ENCODE measurements around the gene HSD11B2.

The HSD11B2 gene

DNA sequence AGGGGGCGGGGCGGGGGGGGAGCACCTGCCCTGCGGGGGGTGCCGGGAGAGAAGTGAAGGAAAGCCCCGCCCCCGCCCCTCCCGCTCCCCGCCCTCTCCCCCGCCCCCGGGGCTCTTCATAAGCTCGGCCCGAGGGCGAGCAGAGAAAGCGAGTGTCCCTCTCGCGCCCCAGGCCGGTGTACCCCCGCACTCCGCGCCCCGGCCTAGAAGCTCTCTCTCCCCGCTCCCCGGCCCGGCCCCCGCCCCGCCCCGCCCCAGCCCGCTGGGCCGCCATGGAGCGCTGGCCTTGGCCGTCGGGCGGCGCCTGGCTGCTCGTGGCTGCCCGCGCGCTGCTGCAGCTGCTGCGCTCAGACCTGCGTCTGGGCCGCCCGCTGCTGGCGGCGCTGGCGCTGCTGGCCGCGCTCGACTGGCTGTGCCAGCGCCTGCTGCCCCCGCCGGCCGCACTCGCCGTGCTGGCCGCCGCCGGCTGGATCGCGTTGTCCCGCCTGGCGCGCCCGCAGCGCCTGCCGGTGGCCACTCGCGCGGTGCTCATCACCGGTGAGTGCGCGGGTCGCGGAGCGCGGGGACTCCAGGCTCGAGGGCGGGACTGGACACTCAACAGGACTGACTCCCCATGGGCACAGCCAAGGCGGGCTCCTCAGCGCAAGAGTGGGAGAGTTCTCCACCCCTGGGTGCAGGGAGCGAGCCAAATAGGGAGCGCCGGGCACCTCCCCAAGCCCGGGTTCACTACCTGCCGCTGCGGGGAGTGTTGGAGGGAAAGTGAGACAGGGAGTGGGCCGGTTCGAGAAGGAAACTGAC is at the start of gene HSD11B2:
Gene HSD11B2 (plus strand): TSS at position 145 of the 798 bp plus-strand sequence. CDS start 128 bp downstream, at position 273.
- DNase-seq, result peak; percentile 69

DNA sequence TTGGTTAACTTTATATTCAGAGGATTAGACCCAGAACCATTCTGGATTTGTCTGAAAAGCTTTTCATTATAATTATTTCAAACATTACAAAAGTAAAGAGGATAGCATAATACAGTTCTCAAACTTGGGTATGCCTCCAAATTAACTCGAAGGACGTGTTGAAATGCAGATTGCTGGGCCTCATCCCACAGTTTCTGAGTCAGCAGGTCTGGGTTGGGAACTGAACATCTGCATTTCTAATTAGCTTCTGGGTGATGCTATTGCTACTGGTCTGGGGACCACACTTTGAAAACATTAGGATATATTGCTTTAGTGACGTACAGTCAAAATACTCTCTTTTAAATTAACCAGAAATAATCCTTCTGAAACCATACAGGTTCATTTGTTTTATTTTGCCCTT is 47.6 kb upstream of the HSD11B2 start:
- no peak for DNase-seq

DNA sequence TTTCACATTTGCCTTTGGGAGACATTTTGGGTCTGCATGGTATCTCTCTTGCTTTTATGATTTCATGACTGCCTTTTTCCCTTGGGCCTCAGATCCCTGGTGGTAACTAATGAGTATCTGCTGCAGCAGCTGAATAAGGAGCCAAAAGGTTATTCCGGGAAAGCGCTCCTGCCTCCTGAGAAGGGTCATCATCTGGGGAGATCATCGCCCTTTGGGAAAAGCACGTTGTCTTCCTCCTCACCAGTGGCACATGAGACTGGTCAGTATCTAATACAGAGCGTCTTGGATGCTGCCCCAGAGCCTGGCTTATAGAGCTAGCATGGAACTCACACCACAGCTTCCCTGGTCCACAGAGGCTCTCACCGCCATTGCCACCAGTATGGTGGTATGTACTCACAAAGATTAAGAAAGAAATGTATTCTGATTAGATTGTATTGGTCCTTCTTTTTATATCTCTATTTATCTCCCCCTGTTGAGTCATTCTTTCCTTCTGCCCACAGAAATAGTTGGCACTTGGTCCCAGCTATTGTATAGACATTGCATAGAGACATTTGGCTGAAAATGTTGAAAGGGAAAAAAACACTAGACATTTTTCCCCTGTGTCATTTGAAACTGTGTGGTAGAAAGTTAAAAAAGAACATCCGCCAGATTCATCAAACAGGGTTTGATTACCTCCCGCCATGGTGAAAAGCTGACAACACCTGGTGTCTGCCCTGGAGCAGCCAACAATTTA is 46.0 kb upstream of the HSD11B2 start:
- no peak for DNase-seq

DNA sequence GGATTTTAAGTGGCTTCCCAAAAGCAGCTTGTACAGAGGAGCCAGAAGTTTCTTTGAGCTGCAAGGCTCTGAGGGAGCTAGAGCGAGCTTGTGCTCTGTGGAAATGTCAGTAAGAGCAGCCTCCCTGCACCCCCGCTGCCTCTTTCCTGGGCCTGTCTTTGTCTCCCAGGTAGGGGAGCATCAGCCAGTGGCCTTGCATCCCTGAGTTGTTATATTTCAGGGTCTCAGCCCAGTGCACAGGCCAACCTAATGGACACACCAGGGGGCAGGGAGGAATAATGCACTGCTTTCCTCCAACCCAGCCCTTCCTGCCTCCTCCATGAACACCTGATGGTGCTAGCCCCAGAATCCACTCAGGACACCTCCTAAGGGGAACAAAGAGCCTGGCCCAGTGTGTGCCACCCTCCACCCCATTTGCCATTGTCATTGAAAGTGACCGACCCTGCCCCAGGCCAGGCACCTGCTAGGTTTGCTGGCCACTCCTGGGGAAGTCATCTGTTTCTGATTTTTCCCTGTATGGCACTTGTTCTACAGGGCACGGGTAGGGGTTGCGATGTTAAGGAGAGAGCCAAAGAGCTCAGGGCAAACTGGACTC is 44.0 kb upstream of the HSD11B2 start:
- no peak for DNase-seq

DNA sequence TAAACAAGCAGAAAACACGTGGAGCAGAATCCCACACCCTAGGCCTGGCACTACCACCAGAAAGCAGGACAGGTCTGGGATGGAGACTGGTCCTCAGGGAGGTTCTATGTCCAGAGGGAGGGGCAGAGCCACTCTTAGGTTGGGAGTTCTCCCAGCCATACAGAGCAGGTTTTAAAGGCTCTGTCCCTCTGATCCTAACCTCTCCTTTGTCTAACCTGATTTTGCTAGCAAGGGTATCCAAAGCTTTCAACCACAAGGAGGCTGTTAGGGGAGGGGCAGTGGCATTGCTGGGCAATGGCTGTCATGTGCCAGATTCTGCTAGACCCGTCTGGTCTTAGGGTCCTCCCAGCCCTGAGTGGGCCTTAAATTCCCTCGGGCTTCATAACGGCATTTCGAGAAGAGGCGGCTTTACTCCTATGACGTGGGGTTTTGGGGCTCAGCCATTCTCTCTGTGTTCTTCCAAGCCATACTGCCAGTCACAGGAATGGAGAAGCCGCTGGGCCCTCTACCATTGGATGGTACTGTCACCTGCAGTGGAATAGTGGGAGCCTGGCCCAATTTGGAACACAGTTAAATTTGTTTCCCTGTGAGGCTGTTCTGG is 43.3 kb upstream of the HSD11B2 start:
- no peak for DNase-seq

DNA sequence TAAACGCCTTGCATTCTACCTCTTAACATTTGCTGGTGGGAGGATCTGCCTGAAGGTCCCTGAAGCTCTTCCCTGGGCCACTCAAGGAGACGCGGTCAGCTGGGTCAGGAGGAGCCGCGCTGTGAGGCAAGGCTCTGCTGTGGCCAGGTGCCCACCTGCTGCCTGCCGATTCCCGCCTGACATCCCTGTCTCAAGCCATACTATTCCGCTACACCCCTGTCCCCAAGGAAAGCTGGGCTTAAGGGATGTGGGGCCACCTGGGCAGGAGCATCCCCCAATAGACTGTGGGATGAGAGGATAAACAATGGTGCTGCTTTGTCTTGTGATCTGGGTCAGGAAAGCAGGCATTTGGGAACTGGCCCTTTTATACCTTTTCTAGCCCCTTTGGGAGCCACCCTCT is 42.7 kb upstream of the HSD11B2 start:
- DNase-seq, result no peak

DNA sequence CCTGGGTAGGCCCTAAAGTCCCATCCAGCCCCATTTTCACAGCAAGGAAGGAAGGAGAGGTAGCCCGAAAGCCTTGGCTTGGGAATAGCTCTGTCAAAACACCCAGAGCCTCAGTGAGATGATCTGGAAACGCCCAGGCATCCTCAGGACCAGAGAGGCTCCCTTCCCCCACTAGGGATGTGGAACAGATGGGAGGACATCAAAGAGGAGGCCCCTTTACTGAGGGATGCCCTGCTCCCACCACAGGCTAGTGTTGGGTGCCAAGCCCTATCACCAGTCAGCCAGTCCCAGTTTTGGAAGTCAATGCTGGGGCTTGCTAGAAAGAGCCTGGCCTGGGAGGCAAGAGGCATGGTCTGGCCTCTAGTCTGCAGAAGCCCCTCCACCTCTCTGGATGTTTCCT is 42.3 kb upstream of the HSD11B2 start:
- peak; percentile 27 for DNase-seq

DNA sequence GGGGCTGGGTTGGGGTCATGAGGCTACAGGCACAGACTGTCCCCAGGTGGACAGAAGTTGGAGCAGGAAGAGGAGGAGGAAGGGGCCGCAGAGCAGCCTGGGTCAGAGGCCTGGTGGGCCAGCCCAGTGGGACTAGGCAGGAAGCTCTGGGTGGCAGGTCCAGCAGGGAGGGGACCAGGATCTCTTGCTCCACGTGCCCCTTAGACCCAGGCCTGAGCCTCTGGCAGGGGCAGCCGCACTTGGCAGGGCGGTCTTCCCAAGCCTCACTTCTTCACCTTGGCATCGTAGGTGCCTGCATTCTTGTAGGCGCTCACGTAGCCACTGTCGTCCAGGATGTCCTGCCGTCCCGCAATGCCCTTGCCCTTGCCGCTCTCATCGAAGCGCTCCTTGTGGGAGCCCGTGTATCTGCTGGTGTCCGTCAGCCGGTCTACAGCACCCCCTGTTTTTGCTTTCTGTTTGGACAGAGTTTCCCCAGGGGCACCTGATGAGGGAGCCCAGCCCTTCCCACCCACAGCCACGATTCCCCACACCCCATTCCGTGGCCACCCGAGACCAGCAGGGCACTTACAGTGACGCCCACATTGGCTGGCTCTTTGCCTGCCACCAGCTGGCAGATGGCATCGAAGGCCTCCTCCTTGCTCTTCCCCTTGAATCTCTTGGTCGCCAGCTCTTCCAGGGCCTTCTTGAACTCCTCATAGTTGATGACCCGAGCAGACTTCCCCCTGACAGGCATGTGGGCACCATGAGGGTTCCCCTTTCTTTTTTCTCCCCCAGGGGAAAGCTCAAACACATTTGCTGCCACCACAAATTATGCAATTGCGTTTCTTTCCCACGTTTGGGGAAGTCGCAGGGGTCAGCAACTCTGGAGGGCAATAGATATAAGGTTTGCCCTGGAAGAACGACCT is 40.8 kb upstream of the HSD11B2 start:
- peak; percentile 50 for DNase-seq

DNA sequence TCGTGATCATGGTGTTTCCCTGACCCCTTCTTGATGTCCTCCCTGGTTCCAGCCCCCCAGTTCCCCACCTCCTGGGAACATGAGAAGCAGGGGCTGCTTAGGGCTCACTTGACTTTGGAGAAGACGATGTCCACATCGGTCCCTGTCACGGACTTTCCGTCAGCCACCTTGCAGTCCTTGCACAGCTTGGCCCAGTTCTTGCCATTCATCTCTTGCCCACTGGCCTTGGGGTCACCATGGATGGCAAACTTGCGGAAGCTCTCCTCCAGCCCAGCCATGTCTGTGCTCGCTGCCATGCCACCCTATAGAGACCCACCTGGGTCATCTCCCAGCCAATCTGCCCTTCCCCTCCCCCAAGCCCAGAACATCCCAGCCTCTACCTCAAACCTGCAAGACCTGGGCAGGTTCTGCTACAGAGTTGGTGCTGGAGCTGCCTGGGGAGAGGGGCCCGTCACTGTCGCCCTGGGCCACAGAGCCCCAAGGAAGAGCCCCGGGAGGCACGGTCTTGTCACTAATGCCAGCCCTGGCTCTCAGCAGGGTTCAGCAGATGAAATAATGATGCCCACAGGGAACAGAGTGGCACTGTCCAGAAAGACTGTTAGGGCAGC is 40.0 kb upstream of the HSD11B2 start:
- peak; percentile 42 for DNase-seq

DNA sequence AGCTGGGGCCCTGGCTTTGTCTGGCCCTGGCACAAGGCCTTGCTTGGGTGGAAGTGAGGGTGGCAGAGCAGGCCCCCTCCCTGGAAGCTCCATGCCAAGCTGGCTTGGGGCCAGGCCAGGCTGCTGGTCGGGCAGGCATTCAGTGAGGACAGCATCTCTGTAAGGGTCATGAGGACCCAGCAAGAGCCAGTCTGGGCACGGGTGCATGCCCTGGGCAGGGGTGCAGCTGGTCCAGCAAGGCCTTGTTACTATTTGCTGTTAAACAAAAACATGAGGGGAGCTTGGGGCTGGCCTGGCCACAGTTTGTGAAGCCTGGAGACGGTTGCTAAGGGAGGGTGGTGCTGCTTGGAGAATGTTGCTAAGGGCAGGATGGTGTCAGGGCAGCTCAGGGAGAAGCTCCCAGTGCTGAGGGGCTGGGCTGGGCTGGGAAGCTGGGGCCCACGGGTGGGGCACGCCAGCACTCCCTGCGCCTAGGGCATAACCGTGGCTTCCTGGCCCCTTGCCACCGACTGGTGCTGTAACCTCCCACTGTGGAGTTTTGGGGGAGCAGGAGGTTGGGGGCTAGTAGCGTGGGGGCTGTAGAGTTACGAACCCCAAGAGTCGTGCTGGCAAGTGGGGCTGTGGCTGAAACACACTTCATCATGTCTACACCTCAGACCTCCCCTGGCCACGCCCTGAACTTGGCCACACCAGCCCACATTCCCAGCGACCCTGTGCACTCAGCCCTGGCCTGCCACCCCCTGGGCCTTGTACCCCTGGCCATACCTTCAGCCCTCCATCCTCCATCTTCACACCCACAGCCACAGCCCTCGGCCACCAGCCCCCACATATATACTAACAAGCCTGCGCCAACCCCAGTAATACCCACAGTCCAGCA is 39.3 kb upstream of the HSD11B2 start:
- peak; percentile 57 for DNase-seq

DNA sequence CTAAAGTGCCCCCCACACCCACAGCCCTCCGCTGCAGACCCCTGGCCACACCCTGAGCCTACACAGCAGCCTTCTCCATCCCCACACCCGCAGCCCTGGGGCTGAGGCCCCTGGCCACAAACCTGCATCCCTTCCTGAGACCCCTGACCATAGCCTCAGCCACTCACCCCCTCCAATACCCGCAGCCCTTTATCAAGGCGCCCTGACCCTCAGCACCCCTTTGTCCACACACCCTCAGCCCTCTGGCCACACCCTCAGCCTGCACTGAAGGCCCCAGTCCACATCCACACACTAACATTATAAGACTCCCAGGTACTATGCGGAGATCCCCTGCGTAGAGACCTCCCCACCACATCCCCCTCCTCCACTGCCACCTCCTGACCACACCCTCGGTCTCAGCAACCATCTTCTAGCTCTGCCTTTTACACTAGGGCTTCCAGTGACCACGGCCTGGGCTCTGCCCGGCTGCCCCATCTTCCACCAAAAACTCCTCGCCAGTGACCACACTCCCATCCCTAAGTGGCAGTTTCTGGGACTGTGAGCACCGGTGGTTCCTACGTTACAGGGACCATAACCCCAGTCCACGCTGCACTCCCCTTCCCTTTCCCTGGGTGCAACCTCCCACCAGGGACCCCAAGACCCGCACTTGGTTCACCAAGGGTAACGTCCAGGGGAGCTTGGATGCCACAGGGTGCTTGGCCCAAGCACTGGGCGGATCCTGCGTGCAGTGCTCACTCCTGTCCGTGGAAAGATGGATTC is 38.4 kb upstream of the HSD11B2 start:
- peak; percentile 47 for DNase-seq

DNA sequence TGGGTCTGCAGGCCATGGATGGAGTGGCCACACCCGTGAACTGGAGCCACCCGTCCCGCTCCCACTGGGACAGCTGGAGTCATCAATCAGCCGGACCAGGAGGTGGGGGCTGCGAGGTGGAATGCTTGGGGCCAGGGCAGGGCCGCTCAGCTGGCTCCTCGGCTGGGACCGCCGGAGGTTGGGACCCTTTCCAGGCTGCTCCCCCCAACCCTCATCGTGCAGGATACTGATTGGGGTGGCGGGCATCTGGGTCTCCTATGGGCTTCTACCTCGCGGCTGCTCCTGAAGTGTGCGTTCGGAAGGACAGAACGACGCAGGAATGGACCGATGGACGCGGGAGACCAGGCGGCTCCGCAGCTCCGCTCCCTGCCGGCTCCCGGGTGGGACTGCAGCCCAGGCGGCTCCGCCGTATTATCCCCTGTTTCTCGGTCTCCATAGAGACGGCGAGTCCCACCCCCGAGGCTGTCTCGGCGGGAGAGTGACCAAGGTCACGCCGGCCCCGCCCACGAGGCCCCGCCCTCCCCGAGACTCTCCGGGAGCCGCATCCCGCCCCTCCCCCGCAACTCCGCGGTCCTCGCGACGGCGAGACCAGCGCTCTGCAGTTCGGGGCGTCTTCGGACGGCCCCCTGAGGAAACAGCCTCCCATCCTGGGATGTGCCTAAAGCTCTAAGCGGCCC is 37.7 kb upstream of the HSD11B2 start, which contains the start of gene TPPP3:
Gene TPPP3 (minus strand): TSS at position 388 of the 677 bp plus-strand sequence. CDS start 2,387 bp downstream, outside the sequence.
- peak; percentile 69 for DNase-seq

DNA sequence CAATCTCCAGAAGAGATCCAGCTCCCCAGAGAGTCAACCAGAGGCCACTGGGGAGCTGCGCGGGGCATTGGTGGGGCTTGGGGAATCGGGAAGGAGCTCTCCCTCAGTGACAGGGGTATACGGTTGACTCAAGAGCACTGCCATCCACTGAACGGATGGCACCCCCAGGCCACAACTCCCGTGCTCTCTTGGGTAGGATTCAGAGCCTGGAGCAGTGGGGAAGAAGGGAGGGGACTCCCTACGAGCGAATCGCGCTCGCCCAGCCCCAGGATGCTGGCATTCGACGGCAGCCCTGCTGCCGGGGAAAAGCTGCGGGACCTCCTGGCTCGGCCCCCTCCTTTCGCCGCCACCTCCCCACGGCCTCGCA is 37.1 kb upstream of the HSD11B2 start:
- DNase-seq, result no peak

DNA sequence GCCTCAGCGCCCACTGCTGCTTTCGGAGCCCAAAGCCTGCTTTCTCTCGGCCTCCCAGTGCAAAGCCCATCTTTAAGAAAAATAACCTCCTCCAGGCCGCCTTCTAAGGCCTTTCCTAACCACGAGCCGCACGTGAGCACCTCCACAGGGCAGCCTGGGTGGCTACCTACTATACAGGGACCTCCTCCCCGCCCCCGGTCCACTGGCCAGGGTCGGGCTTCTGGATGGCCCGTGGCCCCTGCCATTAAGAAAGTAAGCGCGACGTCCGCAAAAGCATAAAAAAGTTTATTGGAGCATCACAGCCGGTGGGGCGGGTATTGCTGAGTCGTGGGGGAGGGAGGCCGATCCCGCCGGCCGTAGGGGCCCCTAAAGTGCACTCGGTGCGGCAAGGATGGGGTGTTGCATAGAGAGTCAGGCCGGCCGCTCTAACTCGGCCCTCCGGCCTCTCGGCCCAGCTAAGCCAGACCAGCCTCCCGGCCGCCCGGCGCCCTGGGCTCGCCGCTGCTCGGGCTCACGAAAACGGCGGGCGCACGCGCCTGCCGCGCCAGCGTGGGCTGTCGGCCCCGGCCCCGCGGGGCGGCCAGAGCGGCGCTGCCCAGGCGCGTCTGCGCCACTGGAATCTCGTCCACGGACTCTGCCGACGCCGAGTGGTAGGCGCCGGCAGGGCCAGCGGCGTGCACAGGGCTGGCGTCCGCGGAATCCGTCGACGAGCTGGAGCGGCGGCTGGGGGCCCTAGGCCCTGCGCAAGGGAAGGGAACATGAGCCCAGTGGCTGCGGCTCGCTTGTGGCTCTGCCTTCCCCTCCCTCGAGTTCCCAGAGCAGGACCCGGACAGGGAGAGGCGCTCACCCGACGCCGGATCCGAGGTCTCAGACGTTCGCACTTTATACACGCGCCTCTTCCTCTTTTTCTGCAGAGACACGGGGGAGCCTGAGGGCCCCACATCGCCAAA is 36.5 kb upstream of the HSD11B2 start:
- DNase-seq, result no peak

DNA sequence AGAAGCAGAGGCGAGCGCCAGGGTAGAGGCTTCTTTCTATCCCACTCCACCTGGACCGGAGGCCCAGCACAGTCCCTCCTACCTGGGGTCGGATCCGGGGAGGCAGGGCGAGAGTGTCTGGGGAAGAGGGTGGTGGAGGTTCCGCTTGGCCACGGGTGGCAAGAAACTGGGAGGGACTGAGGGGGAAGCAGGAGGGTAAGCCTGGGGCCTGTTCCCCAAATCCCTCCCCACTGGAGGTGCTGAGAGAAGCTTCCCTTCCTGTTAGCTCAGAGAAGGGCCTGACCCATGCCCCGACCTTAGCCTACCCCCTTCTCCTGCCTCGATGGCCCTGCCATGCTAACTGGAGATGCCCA is 35.8 kb upstream of the HSD11B2 start:
- no peak for DNase-seq

DNA sequence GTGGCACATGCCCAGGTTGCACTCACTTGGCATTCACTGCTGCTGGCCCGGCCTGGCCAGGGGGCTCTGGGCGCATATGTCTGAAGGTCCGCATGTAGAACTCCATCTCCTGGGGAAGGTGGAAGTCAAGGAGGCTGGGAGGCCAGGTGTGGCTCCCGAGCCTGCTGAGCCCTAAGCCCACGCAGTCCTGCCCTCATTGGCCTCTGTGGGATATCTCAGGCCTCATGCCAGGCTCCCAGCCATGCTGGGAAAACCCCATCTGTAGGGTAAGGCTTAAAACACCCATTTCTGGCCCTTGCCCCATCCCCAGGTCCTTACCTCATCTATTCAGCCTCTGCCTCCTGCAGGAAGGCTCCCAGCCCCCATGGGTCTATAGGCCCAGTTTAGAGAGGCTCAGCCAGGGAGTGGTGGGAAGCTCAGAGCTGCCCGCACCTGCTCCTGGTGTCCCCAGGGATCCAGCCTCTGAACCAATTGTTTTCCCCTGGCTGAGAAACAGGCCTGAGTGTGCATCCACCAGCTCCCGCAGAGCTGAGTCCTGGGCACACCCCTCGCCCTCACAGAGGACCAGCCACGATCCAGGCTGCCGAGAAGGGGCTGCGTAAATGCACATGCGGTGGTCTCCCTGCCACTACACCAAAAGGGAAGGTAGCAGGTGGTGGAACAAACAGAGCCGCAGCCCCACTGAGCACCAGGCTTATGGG is 35.3 kb upstream of the HSD11B2 start:
- DNase-seq, result no peak

DNA sequence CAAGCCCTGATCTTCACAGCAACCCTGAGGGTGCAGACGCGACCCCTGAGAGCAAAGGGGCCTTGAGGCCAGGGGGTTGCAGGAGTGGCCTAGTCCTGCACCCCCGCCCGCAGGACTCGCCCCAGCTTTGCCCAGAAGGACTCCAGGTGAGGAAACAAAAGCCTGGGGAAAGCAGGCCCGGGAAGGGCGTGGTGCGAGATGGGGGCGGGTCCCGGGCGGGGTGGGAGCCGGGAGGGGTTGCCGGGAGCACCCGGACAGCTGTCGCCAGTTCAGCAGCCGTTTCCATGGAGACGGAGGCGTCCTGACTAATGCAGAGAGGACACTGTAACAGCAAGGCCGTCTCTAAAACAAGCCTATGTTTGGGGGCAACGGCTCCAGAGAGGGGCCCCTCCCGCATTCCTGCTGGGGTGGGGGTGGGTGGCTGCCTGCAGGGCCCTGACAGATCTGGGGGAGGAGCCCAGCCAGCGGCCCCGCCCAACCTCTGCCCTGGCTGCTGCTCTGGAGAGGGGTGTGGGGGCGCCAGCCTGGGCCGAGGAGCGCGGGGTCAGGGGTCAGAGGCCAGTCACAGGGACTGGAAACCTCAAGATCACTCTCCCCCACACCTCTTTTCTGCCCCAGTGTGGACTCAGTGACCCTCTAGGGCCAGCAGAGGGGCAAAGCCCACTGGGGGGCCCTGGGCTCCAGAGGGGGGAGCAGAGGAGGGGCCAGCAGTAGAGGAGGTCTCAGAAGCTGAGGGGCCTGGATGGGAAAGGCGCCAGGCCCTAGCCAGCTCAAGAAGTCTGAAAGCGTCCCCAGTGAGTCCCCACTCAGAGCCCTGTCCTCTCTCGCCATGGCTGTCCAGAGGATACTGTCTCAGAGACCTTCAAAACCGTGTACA is 34.5 kb upstream of the HSD11B2 start:
- DNase-seq, result no peak
